ENCODE results near the gene EVC2. TPM values are rescaled to one million over a fixed set of nuclear protein-coding genes. Genes with fewer than 3 reads are reported as not detected.

The EVC2 gene
- total RNA-seq, 1 donor from 2014 or later: 9.3 TPM

- no peak for DNase-seq (ENCODE audit: low read depth)
- H3K4me3 ChIP-seq (ENCODE audit: low read depth, low read length): no peak overlapping the region
- TF ChIP-seq CTCF (conservative IDR thresholded peaks at IDR 0.05; ENCODE audit: low read depth, low read length): no peak
These were observed 10.1 kb upstream of the EVC2 start for GRCh38 chr4:5718411-5718810.

GRCh38 chr4:5717449-5718158 is 9.2 kb upstream of the EVC2 start:
- DNase-seq (ENCODE audit: low read depth): no peak
- H3K4me3 ChIP-seq (ENCODE audit: low read depth, low read length): peak overlapping the region; percentile 4
- TF ChIP-seq CTCF (conservative IDR thresholded peaks at IDR 0.05; ENCODE audit: low read depth, low read length): no peak

GRCh38 chr4:5716391-5716790 is 8.0 kb upstream of the EVC2 start:
- no peak for TF ChIP-seq CTCF (conservative IDR thresholded peaks at IDR 0.05; ENCODE audit: low read depth, low read length)
- DNase-seq (ENCODE audit: low read depth): no peak
- H3K4me3 ChIP-seq (ENCODE audit: low read depth, low read length): no peak overlapping the region

GRCh38 chr4:5715357-5715756 is 7.0 kb upstream of the EVC2 start:
- TF ChIP-seq CTCF (conservative IDR thresholded peaks at IDR 0.05; ENCODE audit: low read depth, low read length): no peak

GRCh38 chr4:5713861-5714260 is 5.5 kb upstream of the EVC2 start:
- H3K4me3 ChIP-seq (ENCODE audit: low read depth, low read length): peak overlapping the region; percentile 41
- no peak for TF ChIP-seq CTCF (conservative IDR thresholded peaks at IDR 0.05; ENCODE audit: low read depth, low read length)
- DNase-seq (ENCODE audit: low read depth): no peak

More at GRCh38 chr4:5715357-5715756, 7.0 kb upstream of the EVC2 start:
- peak overlapping the region; percentile 8 for H3K4me3 ChIP-seq (ENCODE audit: low read depth, low read length)
- no peak for DNase-seq (ENCODE audit: low read depth)

- no peak for TF ChIP-seq CTCF (conservative IDR thresholded peaks at IDR 0.05; ENCODE audit: low read depth, low read length)
- H3K4me3 ChIP-seq (ENCODE audit: low read depth, low read length): peak overlapping the region; percentile 82
These were observed 4.6 kb upstream of the EVC2 start for GRCh38 chr4:5712931-5713330.

GRCh38 chr4:5712517-5712916 is 4.2 kb upstream of the EVC2 start:
- peak overlapping the region; percentile 82 for H3K4me3 ChIP-seq (ENCODE audit: low read depth, low read length)

More at GRCh38 chr4:5712931-5713330, 4.6 kb upstream of the EVC2 start:
- no peak for DNase-seq (ENCODE audit: low read depth)

More at GRCh38 chr4:5712517-5712916, 4.2 kb upstream of the EVC2 start:
- no peak for TF ChIP-seq CTCF (conservative IDR thresholded peaks at IDR 0.05; ENCODE audit: low read depth, low read length)
- DNase-seq (ENCODE audit: low read depth): no peak
